ENCODE results near the gene FLVCR2.
"Not testable (repeated sequence)": the region's sequence is repeated elsewhere in the genome, so short reads cannot be mapped to it uniquely, and the experiment has no call there.

FLVCR2 gene

GRCh38 chr14:75597149-75597548 is 18.7 kb downstream of the FLVCR2 start:
- no peak for DNase-seq

GRCh38 chr14:75600100-75600499 is 21.7 kb downstream of the FLVCR2 start:
- not testable (repeated sequence) for DNase-seq

- DNase-seq: not testable (repeated sequence)
Observed at GRCh38 chr14:75601061-75601460, 22.6 kb downstream of the FLVCR2 start.

- no peak for DNase-seq
Observed at GRCh38 chr14:75602503-75602902, 24.1 kb downstream of the FLVCR2 start.

GRCh38 chr14:75604979-75605851 is 26.8 kb downstream of the FLVCR2 start:
- DNase-seq: no peak

- DNase-seq: no peak
Observed at GRCh38 chr14:75605916-75606315, 27.5 kb downstream of the FLVCR2 start.

GRCh38 chr14:75607044-75607443 is 28.6 kb downstream of the FLVCR2 start:
- no peak for DNase-seq

GRCh38 chr14:75607842-75608640 is 29.6 kb downstream of the FLVCR2 start:
- DNase-seq: no peak

- DNase-seq: no peak
Observed at GRCh38 chr14:75609116-75609515, 30.7 kb downstream of the FLVCR2 start.

GRCh38 chr14:75609606-75610475 is 31.4 kb downstream of the FLVCR2 start:
- DNase-seq: no peak

GRCh38 chr14:75610834-75611233 is 32.4 kb downstream of the FLVCR2 start:
- no peak for DNase-seq

- DNase-seq: no peak
Observed at GRCh38 chr14:75612157-75612556, 33.7 kb downstream of the FLVCR2 start.

GRCh38 chr14:75614179-75614578 is 35.8 kb downstream of the FLVCR2 start:
- DNase-seq: no peak

GRCh38 chr14:75615200-75615599 is 36.8 kb downstream of the FLVCR2 start:
- no peak for DNase-seq

- no peak for DNase-seq
Observed at GRCh38 chr14:75619548-75619947, 41.1 kb downstream of the FLVCR2 start.

- no peak for DNase-seq
Observed at GRCh38 chr14:75625034-75625433, 46.6 kb downstream of the FLVCR2 start.

- DNase-seq: no peak
Observed at GRCh38 chr14:75626396-75626795, 48.0 kb downstream of the FLVCR2 start.

- DNase-seq: no peak
Observed at GRCh38 chr14:75626863-75627262, 48.4 kb downstream of the FLVCR2 start.

- DNase-seq: no peak
Observed at GRCh38 chr14:75627406-75627805, 49.0 kb downstream of the FLVCR2 start.

GRCh38 chr14:75628816-75629215 is 50.4 kb downstream of the FLVCR2 start:
- no peak for DNase-seq

GRCh38 chr14:75630695-75631452 is 52.5 kb downstream of the FLVCR2 start:
- DNase-seq: no peak

- no peak for DNase-seq
Observed at GRCh38 chr14:75631453-75631831, 53.0 kb downstream of the FLVCR2 start.
